ENCODE data around the gene C12orf54. TPM values are rescaled to one million over a fixed set of nuclear protein-coding genes. Genes with fewer than 3 reads are reported as not detected.

Gene C12orf54
- total and polyA plus RNA-seq, 2 of the 8 experiments (the other 6 are each of a cell fraction or from before 2014, with no cell fraction given): not detected

GRCh38 chr12:48532601-48533000, 50.3 kb downstream of the C12orf54 start (continued):
- no peak for TF ChIP-seq RFX5 (IDR thresholded peaks at IDR 0.05; ENCODE audit: borderline replicate concordance, low read depth, low read length)
